WI38 (cell line): ENCODE data around the gene PRDM16.

Source experiments
- H3K4me3 ChIP-seq: 2 replicates; pipeline ENCODE4 v1.5.1; 2011; ENCODE audit warnings: low read depth, mild to moderate bottlenecking, control low read depth, low read length
- CTCF ChIP-seq: IDR thresholded peaks from 2 replicates; pipeline ENCODE4 v1.5.1; 2012; ENCODE audit warnings: low read depth, mild to moderate bottlenecking, control low read depth, low read length

PRDM16 gene

GRCh38 chr1:3329640-3330281 lies 260.8 kb downstream of the PRDM16 start:
- no peak overlapping the region for H3K4me3 ChIP-seq

GRCh38 chr1:3330771-3331245 lies 261.8 kb downstream of the PRDM16 start:
- TF ChIP-seq CTCF, result no peak
- no peak overlapping the region for H3K4me3 ChIP-seq

More at GRCh38 chr1:3329640-3330281, 260.8 kb downstream of the PRDM16 start:
- TF ChIP-seq CTCF, result no peak

DNA sequence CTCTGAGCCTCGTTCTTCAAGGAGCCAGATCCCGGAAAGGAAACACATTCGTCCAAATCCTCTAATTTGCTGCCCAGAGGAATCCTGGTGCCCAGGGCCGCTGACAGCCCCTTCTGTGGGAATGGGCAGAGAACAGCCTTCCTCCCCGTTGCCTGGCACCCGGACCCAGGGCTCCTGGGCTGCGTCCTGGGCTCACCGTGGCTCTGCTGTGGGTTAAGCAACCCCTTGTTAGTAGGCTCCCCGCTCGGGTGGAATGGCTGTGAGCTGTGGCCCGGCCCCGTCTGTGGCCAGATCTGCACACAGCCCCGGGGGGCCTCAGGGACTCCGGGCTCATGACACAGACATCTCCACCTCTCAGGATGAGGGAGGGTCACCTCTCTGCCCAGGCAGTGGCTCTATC lies 262.6 kb downstream of the PRDM16 start:
- H3K4me3 ChIP-seq, result no peak overlapping the region
- TF ChIP-seq CTCF, result no peak

DNA sequence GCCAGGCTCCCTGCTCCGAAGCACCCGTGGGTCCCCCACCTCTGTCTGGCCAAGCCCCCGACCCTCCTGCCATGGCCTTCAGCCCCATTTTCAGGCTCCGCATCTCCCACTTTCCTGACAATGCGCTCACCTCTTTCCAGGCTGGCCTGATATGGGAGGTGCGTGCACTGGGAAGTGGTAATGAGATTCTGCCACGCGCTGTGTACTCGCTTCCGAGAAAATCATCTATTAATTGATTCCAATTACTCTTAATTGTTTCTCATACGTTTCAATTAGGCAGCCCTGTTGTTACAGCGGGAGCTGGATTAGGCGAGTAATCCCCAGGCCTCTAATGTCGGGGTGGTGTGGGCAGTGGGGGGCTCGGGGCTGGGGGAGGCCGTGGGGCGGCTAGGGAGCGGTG lies 263.0 kb downstream of the PRDM16 start:
- no peak for TF ChIP-seq CTCF
- no peak overlapping the region for H3K4me3 ChIP-seq

DNA sequence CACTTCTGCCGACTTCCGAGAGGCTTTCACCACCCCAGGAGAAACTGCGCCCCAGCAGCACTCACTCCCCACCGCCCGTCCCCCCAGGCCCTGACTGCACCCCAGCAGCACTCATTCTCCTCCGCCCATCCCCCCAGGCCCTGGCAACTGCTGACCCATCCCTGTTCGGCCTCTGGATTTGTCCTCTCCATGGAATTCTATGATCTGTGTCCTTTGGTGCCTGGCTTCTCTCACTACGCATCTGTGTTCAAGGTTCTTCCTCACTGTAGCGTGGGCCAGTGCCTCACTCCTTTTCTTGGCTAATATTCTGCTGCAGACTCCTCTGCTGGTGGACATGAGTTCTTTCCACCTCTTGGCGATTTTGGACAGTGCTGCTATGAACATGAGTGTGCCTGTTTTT lies 263.7 kb downstream of the PRDM16 start:
- H3K4me3 ChIP-seq, result no peak overlapping the region
- no peak for TF ChIP-seq CTCF

DNA sequence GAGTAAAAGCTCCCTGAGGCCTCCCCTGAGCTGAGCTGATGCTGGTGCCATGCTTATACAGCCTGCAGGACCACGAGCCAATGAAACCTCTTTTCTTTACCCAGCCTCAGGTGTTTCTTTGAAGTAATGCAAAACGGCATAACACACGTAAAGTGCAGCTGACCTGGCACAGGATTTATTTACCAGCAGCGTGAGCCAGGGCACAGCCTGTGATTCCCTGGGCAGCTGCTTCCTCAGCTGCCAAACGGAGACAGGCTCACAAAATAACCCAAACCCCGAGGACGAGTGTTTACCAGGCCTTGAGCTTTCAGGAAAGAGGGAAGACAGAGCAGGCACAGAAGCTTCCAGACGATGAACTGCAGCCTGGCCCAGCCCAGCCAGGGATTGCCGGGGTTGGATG lies 264.9 kb downstream of the PRDM16 start:
- H3K4me3 ChIP-seq, result no peak overlapping the region
- TF ChIP-seq CTCF, result no peak

DNA sequence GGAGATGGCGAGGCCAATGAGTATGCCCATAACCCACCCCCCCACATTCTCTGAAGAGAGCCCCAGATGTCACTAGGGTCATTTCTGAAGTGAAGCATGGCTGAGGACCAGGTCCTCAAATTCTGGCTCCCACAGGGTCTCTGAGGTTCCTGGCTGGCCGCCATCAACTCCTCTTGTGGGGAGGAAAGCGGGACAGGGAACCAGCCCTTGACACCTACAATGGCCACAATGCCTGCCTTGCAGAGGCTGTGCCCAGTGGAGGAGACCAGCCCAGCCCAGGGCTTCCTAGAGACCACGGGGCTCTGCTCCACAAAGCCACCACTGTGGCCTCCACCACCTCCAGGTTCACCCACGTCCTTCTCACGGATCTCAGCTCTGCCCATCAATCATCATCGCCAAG lies 265.4 kb downstream of the PRDM16 start:
- no peak for TF ChIP-seq CTCF

More for the DNA sequence above, 265.4 kb downstream of the PRDM16 start:
- H3K4me3 ChIP-seq, result no peak overlapping the region
